Transverse colon (tissue), 3 donors: ENCODE data around the gene C1orf210.

Experiments used
- CTCF ChIP-seq, 5 experiments: fragments of 200-600 bp in 3 of 5; fragments of 450-650 bp in 2 of 5; sonication (generic) in 3 of 5; IDR thresholded peaks; 1 replicate in 2 of 5; 2 replicates in 3 of 5; pipeline ENCODE4 v1.5.1; 2016 to 2017; ENCODE audit warnings: antibody characterized with exemption in 5 of 5, inconsistent platforms in 3 of 5, mild to moderate bottlenecking in 2 of 5, moderate library complexity in 1 of 5
- EP300 ChIP-seq: sonication (generic); formaldehyde crosslinking; IDR thresholded peaks from one replicate; pipeline ENCODE4 v1.6.1; 2017; ENCODE audit warnings: antibody characterized with exemption, low read depth

GRCh38 chr1:43273708-43274107 is 11.7 kb downstream of the C1orf210 start:
- TF ChIP-seq CTCF (IDR thresholded peaks at IDR 0.05) = no peak
- no peak for TF ChIP-seq EP300
